Fibroblast of skin of right biceps (primary cell): ENCODE data around the gene HSFX3.
"Not testable (repeated sequence)": the region's sequence is repeated elsewhere in the genome, so short reads cannot be mapped to it uniquely, and the experiment has no call there.

Experiments used
- DNase-seq: peaks from one replicate; pipeline ENCODE4 v3.0.0-alpha.2; 2013

HSFX3 gene

GRCh38 chrX:149549701-149550100 is at the start of gene HSFX3:
Gene HSFX3, minus strand, starts transcription at chrX:149549924. Its CDS starts 72 bp downstream, at chrX:149549852.
- not testable (repeated sequence) for DNase-seq

- not testable (repeated sequence) for DNase-seq
Measured at GRCh38 chrX:149598603-149599002, 48.9 kb upstream of the HSFX3 start.

DNA sequence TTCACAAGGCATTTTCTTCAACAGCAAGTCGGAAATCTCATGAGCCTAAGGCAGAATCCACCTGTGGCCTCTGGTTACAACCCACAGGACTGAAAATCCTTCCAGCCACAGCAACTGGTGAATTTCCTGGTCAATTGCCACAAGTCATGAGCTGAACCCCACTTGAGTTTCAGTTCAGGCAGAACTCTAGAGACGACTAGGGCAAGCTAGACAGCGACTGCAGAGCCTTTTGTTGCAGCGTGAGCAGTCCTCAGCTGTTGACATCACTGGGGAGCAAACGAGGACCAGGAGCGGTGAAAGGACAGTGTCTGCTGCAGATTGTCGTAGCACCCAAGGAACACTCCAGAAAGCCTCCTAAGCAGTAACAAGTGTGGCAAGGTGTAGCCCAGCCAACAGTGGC is 46.2 kb upstream of the HSFX3 start:
- not testable (repeated sequence) for DNase-seq

DNA sequence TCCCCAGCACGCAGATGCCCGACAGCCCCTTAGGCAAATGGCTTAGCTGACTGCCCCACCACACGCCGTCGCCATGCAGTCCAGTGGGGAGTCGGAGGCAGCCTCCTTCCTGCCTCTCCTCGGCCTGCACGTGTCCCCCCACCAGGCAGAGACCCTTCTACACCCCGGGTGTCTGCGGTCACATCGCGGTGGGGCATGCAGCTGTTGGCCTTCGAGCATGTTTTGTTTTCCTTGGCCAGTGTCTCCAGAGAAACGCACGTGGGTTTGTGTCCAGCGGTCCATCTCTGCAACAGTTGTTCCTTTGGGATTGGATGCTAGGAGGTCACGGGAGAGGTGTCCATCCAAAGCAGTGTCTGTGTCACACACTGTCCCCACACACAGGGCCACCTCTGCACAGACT is 45.5 kb upstream of the HSFX3 start, which contains the start of gene HSFX2:
Gene HSFX2 (minus strand): TSS at position 101 of the 400 bp plus-strand sequence. CDS start 614 bp downstream, outside the sequence.
- not testable (repeated sequence) for DNase-seq

DNA sequence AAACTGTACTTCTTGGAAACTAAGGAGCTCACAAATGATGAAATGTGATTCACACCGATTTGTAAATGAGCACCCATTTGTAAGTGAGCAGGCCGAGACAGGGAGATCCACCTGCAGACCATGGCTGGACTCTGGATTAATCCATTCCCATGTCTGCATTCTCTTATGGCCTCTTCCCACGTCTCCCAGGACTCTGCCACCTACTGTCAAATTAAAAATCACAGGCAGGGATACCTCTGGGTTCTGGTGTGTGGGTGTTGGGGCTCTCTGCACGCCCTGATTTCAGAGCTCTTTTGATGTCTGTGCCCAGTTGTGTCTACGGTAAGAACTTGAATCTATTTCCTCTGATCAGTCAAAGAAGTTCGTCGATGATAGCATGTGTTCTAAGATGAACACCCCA is 41.3 kb upstream of the HSFX3 start:
- DNase-seq = not testable (repeated sequence)

- DNase-seq = not testable (repeated sequence)
Measured at GRCh38 chrX:149587359-149587758, 37.6 kb upstream of the HSFX3 start, which contains the start of gene MAGEA9B. Gene MAGEA9B, minus strand, starts transcription at chrX:149587459. Its CDS starts 4,280 bp downstream, at chrX:149583179.

- DNase-seq = not testable (repeated sequence)
Measured at GRCh38 chrX:149585631-149586030, 35.9 kb upstream of the HSFX3 start.

DNA sequence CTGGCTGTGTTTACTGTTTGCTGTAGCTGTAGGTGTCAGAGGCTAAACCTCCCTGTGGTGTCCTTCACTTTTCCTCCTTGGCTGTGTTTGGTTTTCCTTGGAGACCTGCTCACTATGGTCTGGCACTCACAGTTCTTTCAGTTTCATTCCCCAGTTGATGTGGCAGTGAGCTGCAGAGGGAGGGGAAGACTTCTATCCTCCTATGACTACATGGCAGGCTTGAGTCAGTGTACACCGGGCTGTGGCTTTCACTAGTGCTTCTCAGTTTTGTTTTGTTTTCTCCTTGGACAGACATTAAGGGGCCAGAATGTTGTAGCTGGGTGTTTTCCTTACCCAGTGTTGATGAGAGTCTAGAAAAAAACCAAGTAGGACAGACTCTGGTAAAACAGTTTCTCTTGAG is 23.7 kb upstream of the HSFX3 start:
- DNase-seq = not testable (repeated sequence)

- DNase-seq = no peak
Measured at GRCh38 chrX:149572743-149573142, 23.0 kb upstream of the HSFX3 start.

DNA sequence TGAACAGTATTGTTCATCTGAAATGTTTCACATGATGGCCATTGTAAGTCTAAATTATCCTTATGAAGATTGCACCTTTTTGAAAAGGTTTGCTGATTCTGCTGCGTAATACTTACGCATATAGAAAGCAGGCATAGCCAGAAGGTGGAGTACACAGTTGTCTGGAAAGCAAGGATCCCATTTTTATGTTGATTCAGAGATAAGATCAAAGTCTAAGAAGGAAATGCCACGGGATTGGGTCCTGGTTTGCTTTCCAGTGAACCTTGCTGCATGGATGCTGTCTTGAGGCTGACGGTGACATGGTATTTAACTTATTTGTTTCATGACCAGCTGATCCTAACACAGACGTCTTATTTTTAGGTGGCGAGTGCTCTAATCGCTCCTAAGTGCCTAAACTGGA is 22.0 kb upstream of the HSFX3 start:
- no peak for DNase-seq

- peak; percentile 14 for DNase-seq
Measured at GRCh38 chrX:149570668-149571067, 20.9 kb upstream of the HSFX3 start.

DNA sequence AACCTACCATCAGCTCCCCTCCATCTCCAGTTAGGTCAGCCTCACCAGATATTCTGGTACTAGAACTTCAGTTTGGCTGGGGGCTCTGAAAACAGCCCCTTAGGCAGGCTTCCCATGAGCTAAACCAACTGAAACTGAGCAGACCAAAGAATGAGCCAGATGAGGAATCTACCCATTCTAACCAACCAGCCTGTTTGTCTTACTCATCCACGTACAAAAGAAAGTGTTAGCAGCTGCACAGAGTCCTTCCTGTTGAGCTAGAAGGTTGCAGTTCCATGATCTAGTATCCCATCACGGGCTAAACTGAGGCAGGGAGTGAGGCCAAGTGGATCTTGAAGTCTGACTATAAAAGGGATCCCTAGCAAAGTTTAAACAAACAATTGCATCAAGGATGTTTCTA is 20.0 kb upstream of the HSFX3 start:
- DNase-seq = no peak

- DNase-seq = no peak
Measured at GRCh38 chrX:149568701-149569296, 19.1 kb upstream of the HSFX3 start.

- no peak for DNase-seq
Measured at GRCh38 chrX:149567621-149568417, 18.1 kb upstream of the HSFX3 start.

- no peak for DNase-seq
Measured at GRCh38 chrX:149563359-149563758, 13.6 kb upstream of the HSFX3 start.

DNA sequence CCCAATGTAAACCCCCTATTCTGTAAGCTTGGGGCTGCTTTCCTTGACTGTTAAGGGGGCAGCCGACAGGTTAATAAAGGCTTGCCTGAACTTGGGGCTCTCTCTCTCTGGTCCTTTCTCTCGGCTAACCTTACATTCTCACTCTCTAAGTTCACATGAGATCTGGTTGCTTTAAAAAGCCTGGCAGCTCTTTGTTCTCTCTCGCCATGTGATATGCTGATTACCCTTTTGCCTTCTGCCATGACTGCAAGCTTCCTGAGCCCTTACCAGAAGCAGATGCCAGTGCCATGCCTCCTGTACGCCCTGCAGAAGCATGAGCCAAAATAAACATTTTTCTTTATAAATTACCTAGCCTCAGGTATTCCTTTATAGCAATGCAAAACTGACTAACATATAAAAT is 5.5 kb upstream of the HSFX3 start:
- not testable (repeated sequence) for DNase-seq

DNA sequence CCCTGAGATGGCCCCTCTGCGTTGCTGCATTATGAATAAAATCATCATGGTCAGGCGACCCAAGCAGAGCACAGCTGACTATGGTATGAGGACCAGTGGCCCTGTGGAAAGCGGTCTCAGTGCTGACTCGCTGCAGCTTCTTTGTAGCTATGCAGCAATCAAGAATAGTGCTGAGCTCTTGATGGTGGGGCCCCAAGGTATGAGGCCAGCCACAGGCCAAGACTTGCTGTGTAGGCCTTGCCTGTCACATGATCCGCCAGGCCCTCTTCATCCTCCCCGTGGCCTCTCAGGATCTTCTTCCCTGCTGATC is 2.2 kb upstream of the HSFX3 start:
- DNase-seq = not testable (repeated sequence)

- not testable (repeated sequence) for DNase-seq
Measured at GRCh38 chrX:149551245-149551938, 1.7 kb upstream of the HSFX3 start.

GRCh38 chrX:149550454-149550853 is 730 bp upstream of the HSFX3 start:
- DNase-seq = not testable (repeated sequence)

DNA sequence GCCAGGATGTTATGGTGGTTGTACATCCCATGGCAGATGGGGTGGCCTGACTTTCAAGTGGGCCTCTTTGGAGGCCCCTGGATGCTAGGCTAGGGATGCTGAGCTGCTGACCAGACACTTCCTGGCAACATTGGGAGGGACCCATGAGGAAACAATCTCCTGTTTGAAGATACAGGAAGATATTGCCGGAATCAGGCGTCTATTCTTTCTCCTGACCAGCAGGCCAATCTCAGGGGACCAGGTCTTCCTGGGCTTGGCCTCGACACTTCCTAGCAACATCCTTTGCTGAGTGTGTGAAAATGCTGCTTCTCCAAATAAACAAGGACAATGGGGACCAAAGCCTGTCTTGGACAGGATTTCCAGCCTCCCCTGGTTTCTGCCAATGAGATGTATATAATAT is 1.9 kb downstream of the HSFX3 start:
- DNase-seq = not testable (repeated sequence)

DNA sequence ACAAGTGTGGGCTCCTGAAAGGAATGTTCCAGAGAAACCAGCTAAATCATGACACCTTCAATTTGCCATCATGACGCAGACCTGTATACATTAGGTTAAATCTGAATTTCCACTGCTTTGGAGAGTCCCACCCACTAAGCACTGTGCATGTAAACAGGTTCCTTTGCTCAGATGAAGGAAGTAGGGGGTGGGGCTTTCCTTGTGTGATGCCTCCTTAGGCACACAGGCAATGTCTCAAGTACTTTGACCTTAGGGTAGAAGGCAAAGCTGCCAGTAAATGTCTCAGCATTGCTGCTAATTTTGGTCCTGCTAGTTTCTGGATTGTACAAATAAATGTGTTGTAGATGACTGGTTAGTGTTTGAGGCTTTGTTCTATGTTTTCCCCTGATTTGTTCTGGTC is 2.8 kb downstream of the HSFX3 start:
- not testable (repeated sequence) for DNase-seq

- DNase-seq = peak; percentile 21
Measured at GRCh38 chrX:149545545-149546543, 3.9 kb downstream of the HSFX3 start.
